Caco-2 (cell line): ENCODE measurements around the gene RARA. TPM values are rescaled to one million over a fixed set of nuclear protein-coding genes. Genes with fewer than 3 reads are reported as not detected.
"Not testable (repeated sequence)": the region's sequence is repeated elsewhere in the genome, so short reads cannot be mapped to it uniquely, and the experiment has no call there.

Experiments used
- BruUV-seq: library from RNA; stranded (reverse); fragments of 400-500 nt; replicated peaks from 2 replicates; lab custom pipeline; 2021; lab: Mats Ljungman, UMichigan
- CTCF ChIA-PET: fragments of 300-600 bp; sonication (Branson Sonifier 250); formaldehyde crosslinking; loops from one replicate; lab custom pipeline; 2022; ENCODE audit warnings: antibody characterized with exemption; lab: Charles Lee
- POLR2A ChIA-PET: fragments of 300-600 bp; sonication (Branson Sonifier 250); formaldehyde crosslinking; loops from one replicate; lab custom pipeline; 2022; ENCODE audit warnings: antibody characterized with exemption; lab: Charles Lee
- DNase-seq, 2 experiments: peaks; one replicate each; pipeline versions ENCODE4 v3.0.0 to v3.0.0-alpha.2; 2020 to 2022
- H3K27me3 ChIP-seq: replicated peaks from 2 replicates; pipeline ENCODE4 v1.6.0; 2011; ENCODE audit warnings: low read length; ENCODE audit not compliant: control insufficient read depth, insufficient read depth
- H3K36me3 ChIP-seq: 2 replicates; pipeline ENCODE4 v1.5.1; 2011; ENCODE audit warnings: low read length; ENCODE audit not compliant: control insufficient read depth, insufficient read depth
- H3K4me1 ChIP-seq: fragments of 250-450 bp; sonication (Bioruptor Pico); 2 replicates; pipeline ENCODE4 v1.5.1; 2020; ENCODE audit warnings: mild to moderate bottlenecking
- H3K4me3 ChIP-seq: 2 replicates; pipeline ENCODE4 v1.5.1; 2011; ENCODE audit warnings: low read depth, mild to moderate bottlenecking, control low read depth, low read length
- H3K9me3 ChIP-seq: fragments of 250-450 bp; sonication (Bioruptor Pico); 2 replicates; pipeline ENCODE4 v1.5.1; 2020; ENCODE audit warnings: mild to moderate bottlenecking, moderate library complexity
- H3K27ac Mint-ChIP-seq: one replicate; pipeline ENCODE4 v1.8.0; 2022; ENCODE audit warnings: mixed read lengths; ENCODE audit not compliant: unreplicated experiment
- H3K27me3 Mint-ChIP-seq: one replicate; pipeline ENCODE4 v1.8.0; 2022; ENCODE audit warnings: mixed read lengths; ENCODE audit not compliant: insufficient read depth, unreplicated experiment
- H3K36me3 Mint-ChIP-seq: one replicate; pipeline ENCODE4 v1.8.0; 2022; ENCODE audit warnings: mild to moderate bottlenecking, mixed read lengths; ENCODE audit not compliant: insufficient read depth, unreplicated experiment
- H3K4me1 Mint-ChIP-seq: one replicate; pipeline ENCODE4 v1.8.0; 2022; ENCODE audit warnings: low read depth, mixed read lengths; ENCODE audit not compliant: unreplicated experiment
- H3K4me3 Mint-ChIP-seq: one replicate; pipeline ENCODE4 v1.8.0; 2022; ENCODE audit warnings: mild to moderate bottlenecking, moderate library complexity, mixed read lengths; ENCODE audit not compliant: unreplicated experiment
- H3K9me3 Mint-ChIP-seq: one replicate; pipeline ENCODE4 v1.8.0; 2022; ENCODE audit warnings: mixed read lengths; ENCODE audit not compliant: unreplicated experiment
- intact Hi-C: fragments of 100-400 bp; cut with micrococcal nuclease; formaldehyde crosslinking; loops from one replicate; pipeline ENCODE4 v1.10.0; 2022; ENCODE audit not compliant: unreplicated experiment
- total RNA-seq: library from RNA; stranded (reverse); gene quantifications from 2 replicates; pipeline ENCODE4 v1.2.3, GENCODE V29; 2022
- TF ChIP-seq, protein P1 (sequence below), 2 experiments: fragments of 200-600 bp in 1 of 2; IDR thresholded peaks; 1 replicate in 1 of 2; 2 replicates in 1 of 2; pipeline versions ENCODE4 v1.5.1 to v1.8.0; 2011 to 2022; ENCODE audit warnings: antibody characterized with exemption in 1 of 2, control low read depth in 1 of 2, inconsistent platforms in 1 of 2, low read depth in 1 of 2, low read length in 1 of 2, mild to moderate bottlenecking in 1 of 2, moderate library complexity in 1 of 2; ENCODE audit not compliant: insufficient read depth in 1 of 2, severe bottlenecking in 1 of 2, unreplicated experiment in 1 of 2

The RARA gene
- total RNA-seq, 1 experiment from 2014 or later, result 27.6 TPM

- intact Hi-C loops, result no loop called here
- Histone ChIP-seq H3K27me3 (no peaks in the 10 kb centered on the region), H3K4me1 (no peaks in the 10 kb centered on the region), H3K4me3 (no peak overlapping the region), H3K36me3 (no peaks in the 10 kb centered on the region), H3K9me3 (peaks cover 4% of the 10 kb centered on the region; the same call in 1 of the 2 replicates)
- no peaks in the 10 kb centered on the region for H3K4me1 Mint-ChIP-seq
- POLR2A ChIA-PET, result no interaction called here
- H3K4me3 Mint-ChIP-seq, result no peak overlapping the region
- TF ChIP-seq, protein P1, sequence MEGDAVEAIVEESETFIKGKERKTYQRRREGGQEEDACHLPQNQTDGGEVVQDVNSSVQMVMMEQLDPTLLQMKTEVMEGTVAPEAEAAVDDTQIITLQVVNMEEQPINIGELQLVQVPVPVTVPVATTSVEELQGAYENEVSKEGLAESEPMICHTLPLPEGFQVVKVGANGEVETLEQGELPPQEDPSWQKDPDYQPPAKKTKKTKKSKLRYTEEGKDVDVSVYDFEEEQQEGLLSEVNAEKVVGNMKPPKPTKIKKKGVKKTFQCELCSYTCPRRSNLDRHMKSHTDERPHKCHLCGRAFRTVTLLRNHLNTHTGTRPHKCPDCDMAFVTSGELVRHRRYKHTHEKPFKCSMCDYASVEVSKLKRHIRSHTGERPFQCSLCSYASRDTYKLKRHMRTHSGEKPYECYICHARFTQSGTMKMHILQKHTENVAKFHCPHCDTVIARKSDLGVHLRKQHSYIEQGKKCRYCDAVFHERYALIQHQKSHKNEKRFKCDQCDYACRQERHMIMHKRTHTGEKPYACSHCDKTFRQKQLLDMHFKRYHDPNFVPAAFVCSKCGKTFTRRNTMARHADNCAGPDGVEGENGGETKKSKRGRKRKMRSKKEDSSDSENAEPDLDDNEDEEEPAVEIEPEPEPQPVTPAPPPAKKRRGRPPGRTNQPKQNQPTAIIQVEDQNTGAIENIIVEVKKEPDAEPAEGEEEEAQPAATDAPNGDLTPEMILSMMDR (IDR thresholded peaks at IDR 0.05; ENCODE audit: insufficient read depth in 1 of 2, low read depth in 1 of 2, low read length in 1 of 2, severe bottlenecking in 1 of 2, unreplicated experiment in 1 of 2), result no peak
- H3K9me3 Mint-ChIP-seq, result peaks cover 23% of the 10 kb centered on the region
- no peak overlapping the region for H3K27ac Mint-ChIP-seq
- H3K27me3 Mint-ChIP-seq, result no peaks in the 10 kb centered on the region
- no TSS peak for BruUV-seq
- no peaks in the 10 kb centered on the region for H3K36me3 Mint-ChIP-seq
- CTCF ChIA-PET, result no interaction called here
- no peak for DNase-seq
These were observed 64.3 kb downstream of the RARA start for GRCh38 chr17:40373324-40373723.

DNA sequence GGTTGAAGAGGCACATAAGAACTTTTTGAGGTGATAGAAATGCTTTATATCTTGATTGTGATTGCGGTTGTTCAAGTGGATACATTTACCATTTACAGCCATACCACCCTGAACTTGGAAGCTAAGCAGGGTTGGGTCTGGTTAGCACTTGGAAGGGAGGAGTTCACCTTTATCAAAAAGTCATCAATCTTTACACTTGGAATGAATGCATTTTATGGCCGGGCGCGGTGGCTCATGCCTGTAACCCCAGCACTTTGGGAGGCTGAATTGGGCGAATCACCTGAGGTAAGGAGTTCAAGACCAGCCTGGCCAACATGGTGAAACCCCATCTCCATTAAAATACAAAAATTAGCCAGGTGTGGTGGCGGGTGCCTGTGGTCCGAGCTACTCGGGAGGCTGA is 65.0 kb downstream of the RARA start:
- Mint-ChIP-seq H3K36me3 (no peaks in the 10 kb centered on the region), H3K27me3 (no peaks in the 10 kb centered on the region), H3K4me3 (no peak overlapping the region), H3K9me3 (peaks cover 23% of the 10 kb centered on the region), H3K4me1 (no peaks in the 10 kb centered on the region), H3K27ac (no peak overlapping the region)
- H3K4me1 ChIP-seq, result no peaks in the 10 kb centered on the region
- POLR2A ChIA-PET, result no interaction called here
- no TSS peak for BruUV-seq
- TF ChIP-seq, protein P1 (IDR thresholded peaks at IDR 0.05; ENCODE audit: insufficient read depth in 1 of 2, low read depth in 1 of 2, low read length in 1 of 2, severe bottlenecking in 1 of 2, unreplicated experiment in 1 of 2), result no peak
- intact Hi-C loops, result no loop called here
- CTCF ChIA-PET, result no interaction called here
- H3K36me3 ChIP-seq, result no peaks in the 10 kb centered on the region
- H3K4me3 ChIP-seq, result no peak overlapping the region
- no peaks in the 10 kb centered on the region for H3K27me3 ChIP-seq
- no peak for DNase-seq
- peaks cover 4% of the 10 kb centered on the region; the same call in 1 of the 2 replicates for H3K9me3 ChIP-seq

- Mint-ChIP-seq H3K27ac (no peak overlapping the region), H3K9me3 (peaks cover 23% of the 10 kb centered on the region), H3K4me1 (no peaks in the 10 kb centered on the region), H3K36me3 (no peaks in the 10 kb centered on the region), H3K4me3 (no peak overlapping the region), H3K27me3 (no peaks in the 10 kb centered on the region)
- H3K27me3 ChIP-seq, result no peaks in the 10 kb centered on the region
- intact Hi-C loops, result no loop called here
- peaks cover 4% of the 10 kb centered on the region; the same call in 1 of the 2 replicates for H3K9me3 ChIP-seq
- H3K4me3 ChIP-seq, result no peak overlapping the region
- BruUV-seq, result no TSS peak
- ChIA-PET POLR2A (no interaction called here), CTCF (no interaction called here)
- DNase-seq, result no peak
- no peaks in the 10 kb centered on the region for H3K36me3 ChIP-seq
- H3K4me1 ChIP-seq, result no peaks in the 10 kb centered on the region
- TF ChIP-seq, protein P1 (IDR thresholded peaks at IDR 0.05; ENCODE audit: insufficient read depth in 1 of 2, low read depth in 1 of 2, low read length in 1 of 2, severe bottlenecking in 1 of 2, unreplicated experiment in 1 of 2), result no peak
These were observed 66.0 kb downstream of the RARA start for GRCh38 chr17:40374821-40375498.

DNA sequence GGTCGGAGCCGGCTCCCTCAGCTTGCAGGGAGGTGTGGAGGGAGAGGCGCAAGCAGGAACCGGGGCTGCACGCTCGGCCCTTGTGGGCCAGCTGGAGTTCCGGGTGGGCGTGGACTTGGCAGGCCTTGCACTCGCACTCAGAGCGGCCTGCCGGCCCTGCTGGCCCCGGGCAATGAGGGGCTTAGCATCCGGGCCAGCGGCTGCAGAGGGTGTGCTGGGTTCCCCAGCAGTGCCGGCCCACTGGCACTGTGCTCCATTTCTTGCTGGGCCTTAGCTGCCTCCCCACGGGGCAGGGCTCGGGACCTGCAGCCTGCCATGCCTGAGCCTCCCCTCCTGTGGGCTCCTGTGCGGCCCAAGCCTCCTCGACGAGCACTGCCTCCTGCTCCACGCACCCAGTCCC is 66.8 kb downstream of the RARA start:
- H3K36me3 ChIP-seq, intact Hi-C loops, H3K4me3 ChIP-seq, H3K27me3 Mint-ChIP-seq, H3K36me3 Mint-ChIP-seq, BruUV-seq, H3K4me3 Mint-ChIP-seq, H3K27ac Mint-ChIP-seq, H3K4me1 Mint-ChIP-seq, H3K9me3 ChIP-seq, H3K27me3 ChIP-seq, H3K4me1 ChIP-seq, DNase-seq, POLR2A ChIA-PET: not testable (repeated sequence)
- CTCF ChIA-PET, result interaction anchor here (0.6 kb wide), 1 partner anchor 158 kb away, joined by 4 read pairs; no protein-coding TSS in a partner anchor
- peaks cover 23% of the 10 kb centered on the region for H3K9me3 Mint-ChIP-seq

- H3K4me1 Mint-ChIP-seq, intact Hi-C loops, H3K27me3 ChIP-seq, H3K9me3 ChIP-seq, H3K27ac Mint-ChIP-seq, H3K4me1 ChIP-seq, BruUV-seq, DNase-seq, H3K4me3 Mint-ChIP-seq, H3K4me3 ChIP-seq, H3K36me3 ChIP-seq, H3K27me3 Mint-ChIP-seq, POLR2A ChIA-PET, H3K36me3 Mint-ChIP-seq: not testable (repeated sequence)
- peaks cover 15% of the 10 kb centered on the region for H3K9me3 Mint-ChIP-seq
- CTCF ChIA-PET, result interaction anchor here (0.6 kb wide), 1 partner anchor 157 kb away, joined by 4 read pairs; no protein-coding TSS in a partner anchor
These were observed 67.6 kb downstream of the RARA start for GRCh38 chr17:40376541-40376940.
